ENCODE results near the gene SLC30A2.

SLC30A2 gene

GRCh38 chr1:25997828-25998761 lies 47.8 kb downstream of the SLC30A2 start, which contains the start of gene PAFAH2:
Gene PAFAH2, minus strand, starts transcription at chr1:25998063. Its CDS starts 7,247 bp downstream, at chr1:25990816.
- no peak within 1 kb of the TSS for H3K23ac ChIP-seq (ENCODE audit: low read length)
- H3K4me3 ChIP-seq (ENCODE audit: low read depth, low read length) = peak within 1 kb of the TSS; percentile 71
- peak within 1 kb of the TSS; percentile 46 for H3K27ac ChIP-seq (ENCODE audit: low read depth, low read length)
- H3K36me3 ChIP-seq (ENCODE audit: control insufficient read depth in 1 of 2, insufficient read depth in 2 of 2, low read length in 2 of 2) = peaks cover 0 to 1% of the 10 kb centered on the region in 2 experiments
- peak within 1 kb of the TSS; percentile 17 for H2AK5ac ChIP-seq (ENCODE audit: low read length)
- H2BK12ac ChIP-seq (ENCODE audit: low read length) = peak within 1 kb of the TSS; percentile 53
- H4K8ac ChIP-seq (ENCODE audit: low read depth, low read length) = peak within 1 kb of the TSS; percentile 90
- H4K91ac ChIP-seq (ENCODE audit: low read depth, low read length) = peak within 1 kb of the TSS; percentile 94
- H3K27me3 ChIP-seq (ENCODE audit: insufficient read depth, low read length) = no peaks in the 10 kb centered on the region
- H4K12ac ChIP-seq (ENCODE audit: low read depth, low read length) = peak within 1 kb of the TSS; percentile 71
- H3K4ac ChIP-seq (ENCODE audit: low read depth, low read length) = peak within 1 kb of the TSS; percentile 16
- peak within 1 kb of the TSS; percentile 49 for H2BK120ac ChIP-seq (ENCODE audit: insufficient read depth, low read length, poor library complexity)
- H3K9ac ChIP-seq (ENCODE audit: low read length) = peak within 1 kb of the TSS; percentile 74
- no CpG with 5 or more reads among the region's 47 CpGs for WGBS (ENCODE audit: extremely low coverage, insufficient coverage, insufficient read length)
- H2AFZ ChIP-seq (ENCODE audit: insufficient read depth, low read length, poor library complexity) = peak within 1 kb of the TSS; percentile 74
- H3K79me2 ChIP-seq (ENCODE audit: control insufficient read depth, insufficient read depth, low read length, poor library complexity) = peaks cover 2% of the 10 kb centered on the region
- peaks cover 8% of the 10 kb centered on the region for H3K79me1 ChIP-seq (ENCODE audit: low read length)
- H3K4me1 ChIP-seq (ENCODE audit: control insufficient read depth in 1 of 2, insufficient read depth in 2 of 2, low read length in 2 of 2) = peaks cover 4 to 8% of the 10 kb centered on the region in 2 experiments
- peak within 1 kb of the TSS; percentile 79 for H3K4me2 ChIP-seq (ENCODE audit: low read length)
- H3K18ac ChIP-seq (ENCODE audit: low read length) = peak within 1 kb of the TSS; percentile 41
- peak within 1 kb of the TSS; percentile 75 for H3K14ac ChIP-seq (ENCODE audit: low read length)
- peak within 1 kb of the TSS; percentile 55 for H2BK5ac ChIP-seq (ENCODE audit: low read depth, low read length, poor library complexity)
- H3K9me3 ChIP-seq (ENCODE audit: insufficient read depth, low read depth, low read length) = no peaks in the 10 kb centered on the region
- DNase-seq = peak; percentile 99 to 100

GRCh38 chr1:25996966-25997827 lies 48.7 kb downstream of the SLC30A2 start:
- Histone ChIP-seq H4K12ac (ENCODE audit: low read depth, low read length) (peak overlapping the region; percentile 71), H4K8ac (ENCODE audit: low read depth, low read length) (peak overlapping the region; percentile 90), H3K4me2 (ENCODE audit: low read length) (peak overlapping the region; percentile 79), H4K91ac (ENCODE audit: low read depth, low read length) (peak overlapping the region; percentile 94), H3K4me1 (ENCODE audit: control insufficient read depth in 1 of 2, insufficient read depth in 2 of 2, low read length in 2 of 2) (peaks cover 8 to 12% of the 10 kb centered on the region in 2 experiments), H3K4ac (ENCODE audit: low read depth, low read length) (peak overlapping the region; percentile 16), H3K9me3 (ENCODE audit: insufficient read depth, low read depth, low read length) (no peaks in the 10 kb centered on the region), H3K27ac (ENCODE audit: low read depth, low read length) (peak overlapping the region; percentile 46), H3K23ac (ENCODE audit: low read length) (no peak overlapping the region), H3K9ac (ENCODE audit: low read length) (peak overlapping the region; percentile 74), H2BK120ac (ENCODE audit: insufficient read depth, low read length, poor library complexity) (peak overlapping the region; percentile 49), H3K27me3 (ENCODE audit: insufficient read depth, low read length) (no peaks in the 10 kb centered on the region), H3K79me2 (ENCODE audit: control insufficient read depth, insufficient read depth, low read length, poor library complexity) (peaks cover 2% of the 10 kb centered on the region), H2BK5ac (ENCODE audit: low read depth, low read length, poor library complexity) (peak overlapping the region; percentile 55), H2AFZ (ENCODE audit: insufficient read depth, low read length, poor library complexity) (peak overlapping the region; percentile 32), H2BK12ac (ENCODE audit: low read length) (peak overlapping the region; percentile 53), H3K4me3 (ENCODE audit: low read depth, low read length) (peak overlapping the region; percentile 71), H3K18ac (ENCODE audit: low read length) (peak overlapping the region; percentile 41), H3K14ac (ENCODE audit: low read length) (peak overlapping the region; percentile 75), H3K79me1 (ENCODE audit: low read length) (peaks cover 8% of the 10 kb centered on the region), H2AK5ac (ENCODE audit: low read length) (peak overlapping the region; percentile 17), H3K36me3 (ENCODE audit: control insufficient read depth in 1 of 2, insufficient read depth in 2 of 2, low read length in 2 of 2) (peaks cover 0 to 1% of the 10 kb centered on the region in 2 experiments)
- WGBS (ENCODE audit: extremely low coverage, insufficient coverage, insufficient read length) = no CpG with 5 or more reads among the region's 13 CpGs
- peak; percentile 36 to 82 for DNase-seq

- Histone ChIP-seq H4K91ac (ENCODE audit: low read depth, low read length) (no peak overlapping the region), H3K18ac (ENCODE audit: low read length) (no peak overlapping the region), H3K79me1 (ENCODE audit: low read length) (peaks cover 8% of the 10 kb centered on the region), H3K4ac (ENCODE audit: low read depth, low read length) (no peak overlapping the region), H2BK12ac (ENCODE audit: low read length) (no peak overlapping the region), H3K79me2 (ENCODE audit: control insufficient read depth, insufficient read depth, low read length, poor library complexity) (peaks cover 2% of the 10 kb centered on the region), H3K4me2 (ENCODE audit: low read length) (no peak overlapping the region), H3K23ac (ENCODE audit: low read length) (no peak overlapping the region), H2AFZ (ENCODE audit: insufficient read depth, low read length, poor library complexity) (no peak overlapping the region), H3K36me3 (ENCODE audit: control insufficient read depth in 1 of 2, insufficient read depth in 2 of 2, low read length in 2 of 2) (peaks cover 0 to 1% of the 10 kb centered on the region in 2 experiments), H3K9me3 (ENCODE audit: insufficient read depth, low read depth, low read length) (peaks cover 2% of the 10 kb centered on the region), H2BK120ac (ENCODE audit: insufficient read depth, low read length, poor library complexity) (no peak overlapping the region), H2BK5ac (ENCODE audit: low read depth, low read length, poor library complexity) (no peak overlapping the region), H4K8ac (ENCODE audit: low read depth, low read length) (no peak overlapping the region), H3K27me3 (ENCODE audit: insufficient read depth, low read length) (no peaks in the 10 kb centered on the region), H2AK5ac (ENCODE audit: low read length) (no peak overlapping the region), H3K27ac (ENCODE audit: low read depth, low read length) (no peak overlapping the region), H3K14ac (ENCODE audit: low read length) (no peak overlapping the region), H3K4me3 (ENCODE audit: low read depth, low read length) (no peak overlapping the region), H4K12ac (ENCODE audit: low read depth, low read length) (no peak overlapping the region), H3K4me1 (ENCODE audit: control insufficient read depth in 1 of 2, insufficient read depth in 2 of 2, low read length in 2 of 2) (peaks cover 21 to 24% of the 10 kb centered on the region in 2 experiments), H3K9ac (ENCODE audit: low read length) (no peak overlapping the region)
- WGBS (ENCODE audit: extremely low coverage, insufficient coverage, insufficient read length) = no CpG with 5 or more reads among the region's 3 CpGs
- DNase-seq = no peak
Observed at GRCh38 chr1:25994402-25995150, 51.3 kb downstream of the SLC30A2 start.
